ENCODE data around the gene ITPR1. TPM values are rescaled to one million over a fixed set of nuclear protein-coding genes. Genes with fewer than 3 reads are reported as not detected.
A peak's percentile ranks its signal among the peaks of the same experiment; 100 is the strongest.

Gene ITPR1
- total RNA-seq, 2 experiments from 2014 or later = 48.6 to 55.6 TPM

DNA sequence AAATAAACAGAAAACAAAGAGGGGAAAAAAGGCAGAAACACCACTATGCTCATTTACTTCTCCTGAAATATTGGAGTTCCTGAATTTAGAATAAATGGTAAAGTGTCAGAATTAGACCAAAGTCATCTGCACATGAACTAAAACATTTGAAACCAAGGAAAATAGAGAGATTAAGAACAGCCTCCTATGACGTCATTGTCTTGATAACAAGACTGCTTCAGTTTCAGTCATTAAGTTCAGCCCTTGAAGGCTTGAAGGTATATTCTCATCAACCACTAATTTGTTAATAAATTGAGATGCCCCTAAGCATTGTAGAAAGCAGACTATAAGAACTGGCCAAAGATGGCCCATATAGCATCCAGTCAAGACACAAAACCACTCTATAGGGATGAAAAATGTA lies 28.6 kb upstream of the ITPR1 start:
- ATAC-seq (no peak), DNase-seq (no peak)
- no peaks in the 10 kb centered on the region for H3K27me3 Mint-ChIP-seq
- intact Hi-C loops (cut with DNase I, micrococcal nuclease) = no loop called here
- H3K4me3 Mint-ChIP-seq = no peak overlapping the region
- H3K36me3 Mint-ChIP-seq (ENCODE audit: low read depth) = no peaks in the 10 kb centered on the region
- ChIA-PET POLR2A (interaction anchor here (0.7 kb wide), 2 partner anchors 68 to 123 kb away, joined by 3 to 6 read pairs; no protein-coding TSS in a partner anchor), CTCF (no interaction called here)
- peaks cover 23% of the 10 kb centered on the region for H3K4me1 Mint-ChIP-seq
- H3K9me3 Mint-ChIP-seq (ENCODE audit: low read depth) = no peaks in the 10 kb centered on the region
- no peak overlapping the region for H3K27ac Mint-ChIP-seq

- Mint-ChIP-seq H3K27me3 (no peaks in the 10 kb centered on the region), H3K9me3 (ENCODE audit: low read depth) (no peaks in the 10 kb centered on the region), H3K4me3 (peak within 1 kb of the TSS; percentile 87), H3K27ac (peak within 1 kb of the TSS; percentile 93), H3K4me1 (peaks cover 18% of the 10 kb centered on the region), H3K36me3 (ENCODE audit: low read depth) (no peaks in the 10 kb centered on the region)
- DNase-seq (peak; percentile 88), ATAC-seq (peak; percentile 98)
- CTCF ChIA-PET = interaction anchor here (0.6 to 2.4 kb wide), 7 partner anchors 12 to 585 kb away, joined by 3 to 10 read pairs (median 3); partner anchors contain the start of gene SETMAR
- intact Hi-C loops (cut with DNase I, micrococcal nuclease) = loop anchor here (1.0 to 5.0 kb wide), 6 partner anchors 26 to 720 kb away; partner anchors contain the start of genes ITPR1 (in 2 of the 2), EDEM1 (in 1 of the 2) and SETMAR (in 1 of the 2)
- POLR2A ChIA-PET = interaction anchor here (0.6 to 1.1 kb wide), 5 partner anchors 22 to 116 kb away, joined by 3 to 15 read pairs (median 4); partner anchors contain the start of gene ITPR1
Measured at GRCh38 chr3:4466741-4467521, 26.2 kb upstream of the ITPR1 start, which contains the start of gene SUMF1. SUMF1 (minus strand) TSS chr3:4467269; CDS start chr3:4467245, 24 bp downstream.

DNA sequence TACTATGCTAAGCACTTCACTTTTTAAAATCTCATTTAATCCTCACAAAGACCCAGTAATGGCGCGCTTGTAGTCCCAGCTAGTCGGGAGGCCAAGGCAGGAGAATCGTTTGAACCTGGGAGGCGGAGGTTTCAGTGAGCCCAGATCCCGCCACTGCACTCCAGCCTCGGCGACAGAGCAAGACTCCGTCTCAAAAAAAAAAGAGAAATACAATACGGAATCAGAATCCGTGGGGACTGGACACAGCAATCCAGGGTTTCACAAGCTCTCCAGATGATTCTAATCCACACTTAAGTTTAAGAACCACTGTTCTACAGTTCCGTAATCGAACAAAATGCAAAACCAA lies 25.7 kb upstream of the ITPR1 start:
- H3K4me3 Mint-ChIP-seq = peak overlapping the region; percentile 87
- H3K27me3 Mint-ChIP-seq = no peaks in the 10 kb centered on the region
- H3K36me3 Mint-ChIP-seq (ENCODE audit: low read depth) = no peaks in the 10 kb centered on the region
- intact Hi-C loops (cut with DNase I, micrococcal nuclease) = loop anchor here (1.0 to 5.0 kb wide), 6 partner anchors 26 to 720 kb away; partner anchors contain the start of genes ITPR1 (in 2 of the 2), EDEM1 (in 1 of the 2) and SETMAR (in 1 of the 2)
- DNase-seq = no peak
- ChIA-PET CTCF (interaction anchor here (0.6 to 2.4 kb wide), 7 partner anchors 12 to 584 kb away, joined by 3 to 10 read pairs (median 3); partner anchors contain the start of gene SETMAR), POLR2A (interaction anchor here (0.6 to 1.1 kb wide), 6 partner anchors 21 to 129 kb away, joined by 3 to 15 read pairs (median 4); partner anchors contain the start of gene ITPR1)
- peak overlapping the region; percentile 93 for H3K27ac Mint-ChIP-seq
- ATAC-seq = no peak
- H3K9me3 Mint-ChIP-seq (ENCODE audit: low read depth) = no peaks in the 10 kb centered on the region
- peaks cover 18% of the 10 kb centered on the region for H3K4me1 Mint-ChIP-seq

- ChIA-PET POLR2A (no interaction called here), CTCF (interaction anchor here (0.6 kb wide), 1 partner anchor 142 kb away, joined by 3 read pairs; no protein-coding TSS in a partner anchor)
- DNase-seq (no peak), ATAC-seq (no peak)
- H3K36me3 Mint-ChIP-seq (ENCODE audit: low read depth) = no peaks in the 10 kb centered on the region
- H3K9me3 Mint-ChIP-seq (ENCODE audit: low read depth) = no peaks in the 10 kb centered on the region
- H3K4me1 Mint-ChIP-seq = peaks cover 18% of the 10 kb centered on the region
- H3K27me3 Mint-ChIP-seq = peaks cover 16% of the 10 kb centered on the region
- intact Hi-C loops (cut with DNase I, micrococcal nuclease) = no loop called here
- no peak overlapping the region for H3K4me3 Mint-ChIP-seq
- H3K27ac Mint-ChIP-seq = no peak overlapping the region
Measured at GRCh38 chr3:4471907-4472306, 21.2 kb upstream of the ITPR1 start.

DNA sequence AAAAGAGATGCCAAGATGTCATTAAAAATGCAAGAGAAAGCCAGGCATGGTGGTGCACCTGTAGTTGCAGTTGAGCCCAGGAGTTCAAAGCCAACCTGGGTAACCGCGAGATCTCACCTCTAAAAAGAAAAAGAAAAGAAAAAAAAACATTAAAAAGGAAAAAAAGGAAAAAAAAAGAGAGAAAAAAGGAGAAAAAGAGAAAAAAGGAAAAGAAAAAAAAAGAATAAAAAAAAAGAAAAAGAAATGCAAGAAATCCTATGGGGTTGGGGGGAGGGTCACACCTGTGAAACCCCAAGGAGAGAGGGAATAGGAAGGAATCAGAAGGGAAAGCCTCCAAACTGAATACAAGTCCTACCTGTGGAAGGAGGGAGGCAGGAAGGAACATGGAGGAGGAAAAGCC lies 20.8 kb upstream of the ITPR1 start:
- ATAC-seq = no peak
- no peak overlapping the region for H3K27ac Mint-ChIP-seq
- POLR2A ChIA-PET = no interaction called here
- H3K4me3 Mint-ChIP-seq = no peak overlapping the region
- DNase-seq = no peak
- CTCF ChIA-PET = interaction anchor here (0.5 kb wide), 1 partner anchor 121 kb away, joined by 4 read pairs; no protein-coding TSS in a partner anchor
- intact Hi-C loops (cut with DNase I, micrococcal nuclease) = no loop called here
- H3K36me3 Mint-ChIP-seq (ENCODE audit: low read depth) = no peaks in the 10 kb centered on the region
- H3K27me3 Mint-ChIP-seq = peaks cover 18% of the 10 kb centered on the region
- H3K4me1 Mint-ChIP-seq = peaks cover 16% of the 10 kb centered on the region
- no peaks in the 10 kb centered on the region for H3K9me3 Mint-ChIP-seq (ENCODE audit: low read depth)

GRCh38 chr3:4472766-4473165 lies 20.4 kb upstream of the ITPR1 start:
- no peak overlapping the region for H3K27ac Mint-ChIP-seq
- DNase-seq (no peak), ATAC-seq (no peak)
- no peak overlapping the region for H3K4me3 Mint-ChIP-seq
- POLR2A ChIA-PET = interaction anchor here (0.6 kb wide), 1 partner anchor 122 kb away, joined by 7 read pairs; no protein-coding TSS in a partner anchor
- CTCF ChIA-PET = interaction anchor here (0.5 to 1.7 kb wide), 2 partner anchors 112 to 122 kb away, joined by 4 read pairs; no protein-coding TSS in a partner anchor
- H3K9me3 Mint-ChIP-seq (ENCODE audit: low read depth) = no peaks in the 10 kb centered on the region
- H3K4me1 Mint-ChIP-seq = peaks cover 14% of the 10 kb centered on the region
- H3K27me3 Mint-ChIP-seq = peaks cover 18% of the 10 kb centered on the region
- intact Hi-C loops (cut with DNase I, micrococcal nuclease) = no loop called here
- H3K36me3 Mint-ChIP-seq (ENCODE audit: low read depth) = no peaks in the 10 kb centered on the region

DNA sequence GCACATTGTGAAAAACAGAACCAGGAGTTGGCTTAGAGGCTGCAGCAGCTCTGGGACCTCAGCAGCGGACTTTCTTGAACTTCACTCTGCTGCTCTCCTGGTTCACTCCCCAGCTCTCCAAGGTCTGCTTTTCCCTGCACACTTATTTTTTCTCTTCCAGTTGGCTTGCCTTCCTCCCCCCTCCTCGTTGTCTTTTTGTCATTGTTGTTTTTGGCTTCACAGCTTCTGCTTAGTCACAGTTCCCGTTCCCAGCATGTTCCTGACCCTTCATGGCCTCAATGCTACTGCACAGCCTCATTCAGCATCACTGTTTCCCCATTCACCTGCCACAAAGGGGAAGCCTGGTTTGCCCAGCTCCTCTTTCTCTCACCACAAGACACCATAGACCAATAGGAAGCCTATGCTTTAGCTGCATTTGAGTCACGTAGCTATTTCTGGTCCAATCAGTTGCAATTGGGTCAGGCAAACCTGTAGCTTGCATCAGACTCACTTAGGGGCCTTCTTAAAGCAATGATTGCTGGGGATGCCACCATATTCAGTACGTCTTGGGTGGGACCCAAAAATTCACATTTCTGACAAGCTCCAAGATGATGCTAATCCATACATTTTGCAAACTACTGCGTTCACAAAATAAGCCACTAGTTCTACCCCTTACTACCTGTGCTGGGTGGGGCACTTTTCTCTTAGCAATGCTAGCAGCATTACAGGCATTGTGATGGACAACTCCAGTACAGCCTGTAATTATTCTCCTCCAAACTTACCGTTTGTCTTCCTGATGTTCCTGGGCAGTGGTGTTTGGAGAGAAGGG lies 18.3 kb upstream of the ITPR1 start:
- ChIA-PET CTCF (interaction anchor here (0.5 to 1.1 kb wide), 5 partner anchors 14 to 1233 kb away, joined by 3 to 6 read pairs (median 3); no protein-coding TSS in a partner anchor), POLR2A (interaction anchor here (1.3 kb wide), 1 partner anchor 18 kb away, joined by 14 read pairs; the partner anchor contains the start of gene ITPR1)
- Mint-ChIP-seq H3K4me1 (peaks cover 14% of the 10 kb centered on the region), H3K9me3 (ENCODE audit: low read depth) (no peaks in the 10 kb centered on the region), H3K4me3 (no peak overlapping the region), H3K36me3 (ENCODE audit: low read depth) (no peaks in the 10 kb centered on the region), H3K27me3 (peaks cover 24% of the 10 kb centered on the region), H3K27ac (peak overlapping the region; percentile 49)
- peak; percentile 97 for ATAC-seq
- intact Hi-C loops (cut with DNase I, micrococcal nuclease) = loop anchor here (2.0 kb wide), 1 partner anchor 18 kb away; the partner anchor contains the start of gene ITPR1 (in 2 of the 2)
- DNase-seq = peak; percentile 72

DNA sequence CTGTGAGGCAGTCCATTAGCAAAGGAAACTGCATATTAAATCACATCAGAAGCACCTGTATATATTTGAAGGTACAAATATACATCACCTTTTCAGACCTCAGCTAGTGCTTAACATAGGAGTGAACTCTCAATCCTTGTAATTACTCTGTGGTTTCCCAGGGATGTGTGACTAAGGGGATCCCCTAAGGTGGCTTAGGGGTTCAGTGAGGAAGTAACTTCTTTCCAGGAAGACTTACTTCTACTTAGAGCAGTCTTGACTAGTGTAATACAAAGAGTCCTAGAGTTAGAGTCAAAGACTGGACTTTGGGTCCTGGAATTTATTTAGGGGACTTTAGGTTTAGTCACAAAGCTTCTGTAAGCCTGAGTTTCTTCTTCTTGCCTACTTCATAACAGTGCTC lies 17.3 kb upstream of the ITPR1 start:
- Mint-ChIP-seq H3K27ac (no peak overlapping the region), H3K9me3 (ENCODE audit: low read depth) (no peaks in the 10 kb centered on the region), H3K4me1 (peaks cover 14% of the 10 kb centered on the region), H3K4me3 (no peak overlapping the region), H3K27me3 (peaks cover 25% of the 10 kb centered on the region), H3K36me3 (ENCODE audit: low read depth) (no peaks in the 10 kb centered on the region)
- ChIA-PET CTCF (interaction anchor here (0.5 kb wide), 1 partner anchor 21 kb away, joined by 3 read pairs; no protein-coding TSS in a partner anchor), POLR2A (no interaction called here)
- DNase-seq (no peak), ATAC-seq (no peak)
- intact Hi-C loops (cut with DNase I, micrococcal nuclease) = loop anchor here (2.0 kb wide), 1 partner anchor 17 kb away; the partner anchor contains the start of gene ITPR1 (in 2 of the 2)

DNA sequence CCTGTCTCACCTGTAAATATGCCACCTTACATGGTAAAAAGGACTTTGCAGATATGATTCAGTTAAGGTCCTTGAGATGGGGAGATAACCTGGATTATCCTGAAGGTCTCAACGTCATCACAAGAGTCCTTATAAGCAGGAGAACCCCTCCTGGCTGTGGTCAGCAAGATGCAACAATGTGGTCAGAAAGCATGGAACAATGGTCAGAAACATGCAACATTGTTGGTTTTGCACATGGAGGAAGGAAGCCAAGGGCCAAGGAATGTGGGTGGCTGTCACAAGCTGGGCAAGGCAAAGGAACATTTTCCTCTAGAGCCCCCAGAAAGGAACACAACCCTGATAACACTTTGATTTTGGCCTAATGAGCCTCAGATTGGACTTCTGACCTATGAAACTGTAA lies 16.7 kb upstream of the ITPR1 start:
- Mint-ChIP-seq H3K27ac (no peak overlapping the region), H3K9me3 (ENCODE audit: low read depth) (no peaks in the 10 kb centered on the region), H3K4me1 (peaks cover 14% of the 10 kb centered on the region), H3K36me3 (ENCODE audit: low read depth) (no peaks in the 10 kb centered on the region), H3K4me3 (no peak overlapping the region), H3K27me3 (peaks cover 27% of the 10 kb centered on the region)
- POLR2A ChIA-PET = no interaction called here
- DNase-seq = no peak
- ATAC-seq = no peak
- intact Hi-C loops (cut with DNase I, micrococcal nuclease) = no loop called here
- CTCF ChIA-PET = interaction anchor here (0.6 kb wide), 1 partner anchor 328 kb away, joined by 3 read pairs; no protein-coding TSS in a partner anchor

GRCh38 chr3:4478261-4478660 lies 14.9 kb upstream of the ITPR1 start:
- intact Hi-C loops (cut with DNase I, micrococcal nuclease) = no loop called here
- Mint-ChIP-seq H3K27ac (no peak overlapping the region), H3K9me3 (ENCODE audit: low read depth) (no peaks in the 10 kb centered on the region), H3K36me3 (ENCODE audit: low read depth) (no peaks in the 10 kb centered on the region), H3K4me1 (peaks cover 14% of the 10 kb centered on the region), H3K27me3 (peaks cover 22% of the 10 kb centered on the region), H3K4me3 (no peak overlapping the region)
- CTCF ChIA-PET = no interaction called here
- DNase-seq = no peak
- POLR2A ChIA-PET = no interaction called here
- no peak for ATAC-seq

Measured in activated CD4-positive, alpha-beta T cell treated with anti-CD3 and anti-CD28 coated beads for 36 hours (primary cell).